Skeletal muscle tissue (tissue), 4 donors: ENCODE results near the gene CPAMD8. TPM values are rescaled to one million over a fixed set of nuclear protein-coding genes. Genes with fewer than 3 reads are reported as not detected.
A peak's percentile ranks its signal among the peaks of the same experiment; 100 is the strongest.

Experiments used
- H3K27ac ChIP-seq: one replicate; pipeline ENCODE4 v1.7.0; 2013; ENCODE audit warnings: mild to moderate bottlenecking, low read depth, low read length, inconsistent platforms
- H3K27me3 ChIP-seq, 3 donors: one replicate each; pipeline ENCODE4 v1.7.0; 2013; ENCODE audit warnings: low read length in 3 of 3; ENCODE audit not compliant: control insufficient read depth in 3 of 3, insufficient read depth in 3 of 3
- H3K36me3 ChIP-seq, 3 donors: one replicate each; pipeline ENCODE4 v1.7.0; 2013; ENCODE audit warnings: low read length in 3 of 3; ENCODE audit not compliant: control insufficient read depth in 3 of 3, insufficient read depth in 3 of 3
- H3K4me1 ChIP-seq, 3 donors: one replicate each; pipeline ENCODE4 v1.7.0; 2013; ENCODE audit warnings: low read length in 3 of 3, mild to moderate bottlenecking in 3 of 3; ENCODE audit not compliant: control insufficient read depth in 3 of 3, insufficient read depth in 3 of 3
- H3K4me3 ChIP-seq, 3 donors: one replicate each; pipeline ENCODE4 v1.7.0; 2013; ENCODE audit warnings: low read length in 3 of 3
- H3K9ac ChIP-seq, 3 donors: one replicate each; pipeline ENCODE4 v1.7.0; 2013; ENCODE audit warnings: low read length in 3 of 3, mild to moderate bottlenecking in 3 of 3, moderate library complexity in 2 of 3, low read depth in 1 of 3
- H3K9me3 ChIP-seq, 3 donors: one replicate each; pipeline ENCODE4 v1.7.0; 2013; ENCODE audit warnings: low read length in 3 of 3; ENCODE audit not compliant: control insufficient read depth in 3 of 3
- total RNA-seq: library from RNA; depleted of rRNA; stranded (reverse); fragments of >200 nt; gene quantifications from one replicate; pipeline ENCODE4 v1.2.3, GENCODE V29; 2014
- donor health status: Osteomylitis.

The CPAMD8 gene
- total RNA-seq, 1 donor from 2014 or later = 3.7 TPM

DNA sequence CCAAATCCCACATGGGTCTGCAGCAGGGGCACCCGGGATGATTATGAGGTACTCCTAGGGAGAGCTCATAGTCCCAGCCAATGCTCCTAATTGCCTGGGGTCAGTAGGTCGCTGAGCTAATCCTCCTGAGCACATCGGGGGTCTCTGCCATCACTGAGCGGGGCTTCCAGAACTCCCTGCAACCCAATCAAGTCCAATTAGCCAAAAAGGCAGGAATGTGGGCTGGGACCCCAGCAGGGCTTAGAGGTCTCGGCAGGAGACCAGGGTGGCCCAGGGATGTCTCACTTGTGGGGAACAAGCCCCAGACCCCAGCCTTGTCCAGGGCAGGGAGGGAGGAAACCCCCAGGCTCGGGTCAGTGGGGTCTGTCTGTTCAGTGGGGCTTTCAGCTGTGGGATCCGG lies 17.1 kb upstream of the CPAMD8 start:
- no peaks in the 10 kb centered on the region for H3K9me3 ChIP-seq
- no peak overlapping the region for H3K4me3 ChIP-seq
- peaks cover 0 to 2% (median 2%) of the 10 kb centered on the region in 3 donors for H3K4me1 ChIP-seq
- H3K27ac ChIP-seq = no peak overlapping the region
- H3K36me3 ChIP-seq = peaks cover 0 to under 1% (median 0%) of the 10 kb centered on the region in 3 donors
- H3K9ac ChIP-seq = no peak overlapping the region
- H3K27me3 ChIP-seq = peaks cover 9 to 22% (median 14%) of the 10 kb centered on the region in 3 donors

- Histone ChIP-seq H3K4me3 (no peak overlapping the region), H3K9ac (no peak overlapping the region), H3K27ac (no peak overlapping the region), H3K4me1 (peaks cover 0 to 2% (median 2%) of the 10 kb centered on the region in 3 donors), H3K9me3 (no peaks in the 10 kb centered on the region), H3K27me3 (peaks cover 9 to 34% (median 21%) of the 10 kb centered on the region in 3 donors), H3K36me3 (no peaks in the 10 kb centered on the region)
These were observed 15.4 kb upstream of the CPAMD8 start for GRCh38 chr19:17041976-17042375.

GRCh38 chr19:17037966-17038500 lies 11.4 kb upstream of the CPAMD8 start:
- Histone ChIP-seq H3K36me3 (no peaks in the 10 kb centered on the region), H3K4me3 (no peak overlapping the region), H3K27me3 (peaks cover 9 to 45% (median 18%) of the 10 kb centered on the region in 3 donors), H3K9me3 (no peaks in the 10 kb centered on the region), H3K27ac (no peak overlapping the region), H3K4me1 (peaks cover 0 to 2% (median 2%) of the 10 kb centered on the region in 3 donors), H3K9ac (no peak overlapping the region)

- Histone ChIP-seq H3K27ac (no peak overlapping the region), H3K27me3 (peaks cover 7 to 43% (median 18%) of the 10 kb centered on the region in 3 donors), H3K4me1 (peaks cover 0 to 2% (median 2%) of the 10 kb centered on the region in 3 donors), H3K36me3 (no peaks in the 10 kb centered on the region), H3K4me3 (no peak overlapping the region), H3K9ac (no peak overlapping the region), H3K9me3 (no peaks in the 10 kb centered on the region)
These were observed 10.6 kb upstream of the CPAMD8 start for GRCh38 chr19:17037184-17037583.

- Histone ChIP-seq H3K9ac (no peak overlapping the region), H3K27ac (no peak overlapping the region), H3K4me1 (no peaks in the 10 kb centered on the region), H3K4me3 (no peak overlapping the region), H3K9me3 (no peaks in the 10 kb centered on the region), H3K36me3 (no peaks in the 10 kb centered on the region), H3K27me3 (peaks cover 2 to 38% (median 18%) of the 10 kb centered on the region in 3 donors)
These were observed 10.0 kb upstream of the CPAMD8 start for GRCh38 chr19:17036640-17037039.

GRCh38 chr19:17035842-17036424 lies 9.3 kb upstream of the CPAMD8 start:
- peaks cover 0 to 35% (median 18%) of the 10 kb centered on the region in 3 donors for H3K27me3 ChIP-seq
- H3K4me3 ChIP-seq = no peak overlapping the region
- H3K4me1 ChIP-seq = no peaks in the 10 kb centered on the region
- no peaks in the 10 kb centered on the region for H3K36me3 ChIP-seq
- H3K9ac ChIP-seq = no peak overlapping the region
- H3K27ac ChIP-seq = no peak overlapping the region
- H3K9me3 ChIP-seq = no peaks in the 10 kb centered on the region

DNA sequence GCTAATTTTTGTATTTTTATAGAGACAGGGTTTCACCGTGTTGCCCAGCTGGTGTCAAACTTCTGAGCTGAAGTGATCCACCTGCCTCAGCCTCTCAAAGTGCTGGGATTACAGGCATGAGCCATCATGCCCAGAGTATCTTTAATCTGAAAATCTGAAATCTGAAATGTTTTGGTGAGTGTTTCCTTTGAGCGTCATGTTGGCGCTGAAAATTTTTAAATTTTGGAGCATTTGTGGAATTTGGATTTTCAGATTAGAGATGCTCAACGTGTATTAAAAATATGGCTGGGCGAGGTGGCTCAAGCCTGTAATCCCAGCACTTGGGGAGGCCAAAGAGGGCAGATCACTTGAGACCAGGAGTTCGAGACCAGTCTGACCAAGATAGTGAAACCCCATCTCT lies 5.1 kb upstream of the CPAMD8 start:
- Histone ChIP-seq H3K4me3 (no peak overlapping the region), H3K9me3 (no peaks in the 10 kb centered on the region), H3K36me3 (no peaks in the 10 kb centered on the region), H3K4me1 (no peaks in the 10 kb centered on the region), H3K27ac (no peak overlapping the region), H3K9ac (no peak overlapping the region), H3K27me3 (peaks cover 16 to 30% (median 27%) of the 10 kb centered on the region in 3 donors)

- H3K4me1 ChIP-seq = no peaks in the 10 kb centered on the region
- H3K36me3 ChIP-seq = no peaks in the 10 kb centered on the region
- no peak overlapping the region for H3K9ac ChIP-seq
- peaks cover 35 to 43% (median 43%) of the 10 kb centered on the region in 3 donors for H3K27me3 ChIP-seq
- H3K9me3 ChIP-seq = peaks cover 4 to 7% (median 4%) of the 10 kb centered on the region in 3 donors
- H3K4me3 ChIP-seq = no peak overlapping the region
- no peak overlapping the region for H3K27ac ChIP-seq
These were observed 945 bp upstream of the CPAMD8 start for GRCh38 chr19:17027535-17027975.

- no peak overlapping the region for H3K27ac ChIP-seq
- no peaks in the 10 kb centered on the region for H3K4me1 ChIP-seq
These were observed 485 bp downstream of the CPAMD8 start for GRCh38 chr19:17025991-17026658.

GRCh38 chr19:17025361-17025760 lies 1.2 kb downstream of the CPAMD8 start:
- H3K4me3 ChIP-seq = no peak overlapping the region
- H3K9ac ChIP-seq = no peak overlapping the region
- peaks cover 4 to 7% (median 4%) of the 10 kb centered on the region in 3 donors for H3K9me3 ChIP-seq
- no peaks in the 10 kb centered on the region for H3K4me1 ChIP-seq
- H3K36me3 ChIP-seq = no peaks in the 10 kb centered on the region
- no peak overlapping the region for H3K27ac ChIP-seq
- H3K27me3 ChIP-seq = peaks cover 35 to 43% (median 38%) of the 10 kb centered on the region in 3 donors

More at GRCh38 chr19:17025991-17026658, 485 bp downstream of the CPAMD8 start:
- peaks cover 35 to 43% (median 43%) of the 10 kb centered on the region in 3 donors for H3K27me3 ChIP-seq
- peak overlapping the region in 2 of 3 donors; percentile 23 to 35 for H3K4me3 ChIP-seq
- no peak overlapping the region for H3K9ac ChIP-seq
- no peaks in the 10 kb centered on the region for H3K36me3 ChIP-seq
- H3K9me3 ChIP-seq = peaks cover 4 to 7% (median 4%) of the 10 kb centered on the region in 3 donors
